GM18507 (cell line): ENCODE measurements around the gene RUNX1.
"Not testable (repeated sequence)": the region's sequence is repeated elsewhere in the genome, so short reads cannot be mapped to it uniquely, and the experiment has no call there.

ENCODE experiments used
- DNase-seq: peaks from one replicate; pipeline ENCODE4 v3.0.0; 2011; ENCODE audit warnings: low read depth; ENCODE audit not compliant: insufficient read length; ENCODE audit errors: extremely low spot score
- FAIRE-seq: peaks from 2 replicates; lab custom pipeline; 2011; peaks lifted over from hg19 to GRCh38; lab: Jason Lieb, UNC

RUNX1 gene

DNA sequence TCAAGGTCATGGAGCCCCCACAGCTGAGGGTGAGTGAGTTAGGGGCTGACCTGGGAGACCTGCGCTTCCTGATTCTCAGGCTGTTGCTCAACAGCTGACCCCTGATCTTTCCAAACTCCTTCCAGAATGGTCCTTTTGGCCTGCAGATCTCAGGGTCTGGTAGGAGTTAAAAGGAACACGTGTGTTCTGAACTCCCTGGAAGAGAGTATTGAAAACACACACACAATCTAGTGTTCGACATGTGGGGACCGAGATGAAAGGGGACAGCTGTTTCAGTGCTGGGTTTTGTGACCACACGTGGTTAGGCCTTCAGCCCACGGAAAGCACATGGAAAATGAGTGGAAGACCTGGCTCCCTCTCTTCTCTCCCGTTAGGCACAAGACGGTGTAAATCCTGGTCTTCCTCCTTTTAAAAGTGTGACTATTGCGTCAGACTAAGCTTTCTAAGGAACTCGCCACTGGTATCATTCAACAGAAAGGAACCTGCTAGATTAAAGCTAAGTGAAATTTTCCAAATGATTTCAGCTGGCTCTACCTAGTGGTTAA is 49.6 kb downstream of the RUNX1 start:
- DNase-seq (no peak), FAIRE-seq (no peak)

DNA sequence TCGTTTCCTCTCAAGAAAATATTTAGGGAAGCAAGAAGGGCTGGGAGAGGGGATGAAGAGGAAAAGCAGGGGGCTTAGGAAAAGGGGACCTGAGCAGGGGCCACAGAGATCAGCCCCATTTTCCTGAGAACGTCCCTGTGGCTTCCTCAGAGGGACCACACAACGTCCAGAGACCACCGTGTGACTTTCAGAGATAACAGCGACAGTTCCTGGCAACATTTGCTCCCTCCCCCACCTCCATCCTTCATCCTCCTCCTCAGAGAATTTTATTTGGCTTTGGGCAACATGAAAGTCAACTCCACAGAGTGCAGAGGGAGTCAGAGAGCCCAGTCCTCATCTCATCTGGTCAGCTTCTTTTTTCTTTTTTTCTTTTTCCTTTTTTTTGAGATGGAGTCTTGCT is 50.9 kb downstream of the RUNX1 start:
- no peak for FAIRE-seq
- DNase-seq = no peak

DNA sequence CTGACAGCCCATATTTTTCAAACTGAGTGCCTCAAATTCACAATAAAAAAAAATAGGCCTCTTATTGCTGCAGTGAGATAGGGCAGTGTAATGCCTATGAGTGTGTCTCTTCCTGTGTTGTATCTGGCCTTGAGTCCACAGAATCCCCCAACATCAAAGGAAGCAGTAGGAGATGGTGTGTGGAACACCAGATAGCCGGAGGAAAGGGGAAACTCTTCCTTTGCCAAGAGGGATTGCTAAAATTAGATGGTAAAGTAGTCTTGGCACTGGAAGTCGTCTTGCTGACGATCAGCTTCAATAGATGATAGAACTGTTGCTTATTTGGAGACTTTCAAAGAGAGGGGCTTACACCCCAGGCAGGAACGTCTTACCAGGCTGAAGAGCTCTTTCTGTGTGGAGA is 51.8 kb downstream of the RUNX1 start:
- DNase-seq = no peak
- no peak for FAIRE-seq

DNA sequence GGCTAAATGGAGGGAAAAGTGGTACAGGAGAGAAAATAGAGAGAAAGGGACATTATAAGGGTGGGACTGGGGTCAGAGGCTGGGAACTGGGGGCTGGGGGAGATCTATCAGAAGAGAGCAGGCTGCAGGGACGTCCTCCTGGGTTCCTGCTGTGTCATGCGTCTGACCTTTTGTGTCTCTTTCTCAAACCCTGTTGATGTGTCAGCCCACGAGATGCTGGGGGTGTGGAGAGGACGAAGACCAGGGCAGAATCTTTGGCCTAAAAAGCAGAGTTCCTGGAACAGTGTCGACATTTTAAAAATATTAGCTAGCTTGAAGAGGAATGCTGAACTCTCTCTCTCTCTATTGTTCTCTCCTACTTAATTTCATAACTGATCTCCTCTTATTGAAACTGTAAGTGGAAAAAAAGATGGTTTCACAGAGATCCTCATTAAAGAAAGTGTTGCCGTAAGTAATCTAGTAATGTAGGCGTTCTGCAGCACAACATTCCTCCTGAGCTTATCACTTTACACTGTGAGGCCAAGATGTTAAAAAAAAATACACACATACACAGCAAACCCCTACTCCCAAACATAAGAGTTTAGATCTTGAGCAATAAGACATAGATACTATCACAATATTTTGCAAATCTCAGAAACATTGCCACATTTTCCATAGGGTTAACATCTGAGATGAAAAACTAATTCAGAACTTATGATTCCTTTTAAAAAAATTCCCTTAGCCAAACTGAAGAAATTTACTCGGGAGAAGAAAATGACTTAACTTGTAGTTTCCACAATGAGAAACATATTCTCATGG is 52.6 kb downstream of the RUNX1 start:
- no peak for FAIRE-seq
- no peak for DNase-seq

DNA sequence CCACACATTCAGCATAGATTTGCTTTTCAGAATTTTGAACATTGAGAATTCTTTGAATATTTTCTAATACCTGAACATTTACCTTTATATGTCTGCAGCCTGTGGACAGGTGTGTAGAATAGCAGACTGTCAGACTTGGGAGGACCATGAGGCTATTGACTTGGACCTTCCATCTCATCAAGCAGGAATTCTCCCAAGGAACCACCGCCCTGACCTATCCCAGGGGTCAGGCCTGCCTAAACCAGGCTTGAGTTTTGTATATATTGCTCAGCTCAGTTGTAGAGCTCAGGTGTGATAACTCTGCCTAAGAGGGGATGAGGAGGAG is 53.2 kb downstream of the RUNX1 start:
- no peak for DNase-seq
- no peak for FAIRE-seq

DNA sequence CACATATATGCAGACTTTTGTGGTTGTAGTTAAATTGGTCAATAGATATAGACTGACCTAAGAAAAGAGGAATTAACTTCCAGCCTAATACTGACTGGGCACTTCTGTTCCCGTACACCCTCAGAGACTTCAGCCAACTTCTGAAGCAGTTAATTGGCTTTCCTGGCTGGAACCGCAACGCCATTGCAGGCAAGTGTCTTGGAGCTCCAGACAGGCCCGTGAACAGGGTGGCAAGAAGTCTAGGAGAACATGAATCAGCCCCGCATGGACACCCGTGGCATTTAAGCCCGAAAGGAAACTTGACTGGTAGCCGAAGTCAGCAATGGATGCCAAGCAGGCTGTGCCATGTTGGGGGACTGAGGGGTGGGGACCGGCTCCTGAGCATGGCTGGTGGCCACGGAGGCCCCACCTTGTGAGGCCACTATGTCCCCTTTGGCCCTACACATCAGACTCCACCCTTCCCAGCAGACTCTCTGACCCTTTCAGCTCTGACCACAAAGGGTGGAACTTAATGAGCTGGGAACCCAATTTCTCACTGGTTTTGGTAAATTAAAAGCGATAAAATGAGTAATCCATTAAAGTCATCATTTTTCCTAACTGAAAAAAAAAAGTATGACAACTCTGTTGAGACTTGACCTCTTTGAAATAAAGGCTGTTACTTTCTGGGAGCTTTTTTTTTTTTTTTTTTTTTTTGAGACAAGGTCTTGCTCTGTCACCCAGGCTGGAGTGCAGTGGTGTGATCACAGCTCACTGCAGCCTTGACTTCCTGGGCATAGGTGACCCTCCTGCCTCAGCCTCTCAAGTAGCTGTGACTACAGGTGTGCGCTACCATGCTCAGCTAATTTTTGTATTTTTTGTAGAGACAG is 54.1 kb downstream of the RUNX1 start:
- FAIRE-seq = no peak

DNA sequence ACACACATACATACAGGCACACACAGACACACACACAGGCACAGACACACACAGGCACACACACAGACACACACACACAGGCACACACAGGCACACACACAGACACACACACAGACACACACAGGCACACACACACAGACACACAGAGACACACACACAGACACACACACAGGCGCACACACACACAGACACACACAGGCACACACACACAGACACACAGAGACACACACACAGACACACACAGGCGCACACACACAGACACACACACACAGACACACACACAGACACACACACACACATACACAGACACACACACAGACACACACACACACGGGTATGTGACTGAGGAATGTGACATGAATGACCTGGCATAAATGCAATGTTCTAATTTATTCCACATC is 55.6 kb downstream of the RUNX1 start:
- not testable (repeated sequence) for FAIRE-seq, DNase-seq

More for the DNA sequence above, 54.1 kb downstream of the RUNX1 start:
- no peak for DNase-seq

DNA sequence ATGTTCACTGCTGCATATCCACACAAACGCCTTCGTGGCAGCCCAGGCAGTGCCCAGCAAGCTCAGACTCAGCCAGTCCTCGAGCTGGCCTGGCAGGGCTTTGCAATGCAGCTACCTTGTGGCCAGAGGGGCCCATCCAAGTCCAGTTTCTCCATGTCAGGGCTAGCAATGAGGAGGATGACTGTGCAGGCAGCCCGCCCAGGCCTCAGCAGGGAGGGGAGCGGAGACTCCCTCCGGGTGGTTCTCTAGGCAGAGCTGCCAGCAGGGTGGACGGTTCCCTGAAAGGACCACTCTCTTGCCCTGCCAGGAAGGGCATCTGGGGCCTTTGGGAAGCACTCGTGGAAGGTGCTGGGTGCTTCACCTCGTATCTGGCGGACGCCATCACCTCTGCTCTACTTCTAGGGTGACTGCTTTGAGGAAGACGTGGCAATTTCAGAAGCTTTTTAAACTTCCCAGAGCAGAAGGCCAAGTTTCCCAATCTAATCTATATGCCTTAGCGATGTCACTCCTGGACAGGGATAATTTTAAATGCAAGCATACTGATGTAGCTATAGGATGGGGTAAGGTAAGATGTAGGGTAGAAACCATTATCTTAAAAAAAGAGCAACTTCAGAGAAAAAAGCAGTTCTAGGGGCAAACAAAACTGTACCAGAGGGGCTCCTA is 56.2 kb downstream of the RUNX1 start:
- FAIRE-seq (no peak), DNase-seq (no peak)

DNA sequence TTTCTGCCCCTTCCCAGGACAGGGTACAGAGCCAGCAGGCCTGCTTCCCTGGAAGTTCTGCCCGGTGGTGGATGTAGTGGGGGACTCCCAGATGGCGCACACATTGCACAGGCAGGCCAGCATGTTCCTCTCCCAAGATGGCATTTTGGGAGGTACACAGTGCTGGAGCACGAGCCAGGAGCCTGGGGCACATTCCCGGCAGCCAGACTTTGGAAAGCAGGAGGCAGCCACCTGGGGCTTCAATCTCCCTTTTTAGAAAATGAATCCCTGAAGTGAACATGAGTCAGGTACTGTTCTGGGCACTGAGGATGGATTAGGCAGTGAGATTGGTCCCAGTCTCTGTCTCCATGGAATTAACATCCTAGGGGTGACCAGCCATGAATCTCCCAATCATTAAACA is 56.9 kb downstream of the RUNX1 start:
- FAIRE-seq = no peak
- no peak for DNase-seq

DNA sequence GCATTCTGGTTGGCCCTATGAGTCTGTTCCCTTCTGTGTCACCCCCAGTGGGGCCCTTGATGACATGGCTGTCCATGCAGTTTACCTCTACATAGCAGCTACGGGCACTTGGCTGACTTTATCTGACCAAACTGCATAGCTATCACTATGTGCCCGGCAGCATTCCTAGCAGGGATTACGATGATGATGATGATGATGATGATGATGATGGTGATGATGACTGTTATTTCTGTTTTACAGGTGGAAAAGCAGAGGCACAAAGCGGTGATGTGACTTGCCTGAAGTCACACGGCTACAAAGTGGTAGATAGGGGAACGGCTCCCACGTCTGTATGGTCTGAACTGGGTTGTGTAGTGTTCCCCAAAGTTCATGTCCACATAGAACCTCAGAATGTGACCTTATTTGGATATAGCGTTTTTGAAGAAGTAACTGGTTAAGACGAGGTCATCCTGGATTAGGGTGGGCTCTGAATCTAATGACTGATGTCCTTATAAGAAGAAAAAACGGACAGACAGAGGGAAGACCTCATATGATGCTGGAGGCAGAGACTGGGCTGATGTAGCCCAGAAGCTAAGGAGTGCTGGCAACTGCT is 57.6 kb downstream of the RUNX1 start:
- FAIRE-seq (no peak), DNase-seq (no peak)

DNA sequence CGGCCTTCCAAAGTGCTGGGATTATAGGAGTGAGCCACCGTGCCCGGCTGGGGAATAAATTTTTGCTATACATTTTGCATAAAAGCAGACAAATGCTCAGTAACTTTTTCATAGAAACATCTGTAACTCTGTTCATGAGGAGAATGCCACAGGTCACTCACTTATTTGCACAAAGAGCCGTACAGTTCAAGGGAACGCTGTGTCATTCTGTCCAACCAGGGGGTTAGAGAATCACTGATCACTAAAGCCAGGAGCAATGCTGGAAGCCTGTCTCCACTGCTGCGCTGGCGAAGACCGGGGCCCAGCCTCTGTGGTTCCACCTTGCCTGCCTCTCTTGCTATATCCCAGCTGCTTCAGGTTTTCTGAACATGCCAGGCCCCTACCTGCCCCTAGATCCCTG is 58.3 kb downstream of the RUNX1 start:
- DNase-seq (no peak), FAIRE-seq (no peak)

DNA sequence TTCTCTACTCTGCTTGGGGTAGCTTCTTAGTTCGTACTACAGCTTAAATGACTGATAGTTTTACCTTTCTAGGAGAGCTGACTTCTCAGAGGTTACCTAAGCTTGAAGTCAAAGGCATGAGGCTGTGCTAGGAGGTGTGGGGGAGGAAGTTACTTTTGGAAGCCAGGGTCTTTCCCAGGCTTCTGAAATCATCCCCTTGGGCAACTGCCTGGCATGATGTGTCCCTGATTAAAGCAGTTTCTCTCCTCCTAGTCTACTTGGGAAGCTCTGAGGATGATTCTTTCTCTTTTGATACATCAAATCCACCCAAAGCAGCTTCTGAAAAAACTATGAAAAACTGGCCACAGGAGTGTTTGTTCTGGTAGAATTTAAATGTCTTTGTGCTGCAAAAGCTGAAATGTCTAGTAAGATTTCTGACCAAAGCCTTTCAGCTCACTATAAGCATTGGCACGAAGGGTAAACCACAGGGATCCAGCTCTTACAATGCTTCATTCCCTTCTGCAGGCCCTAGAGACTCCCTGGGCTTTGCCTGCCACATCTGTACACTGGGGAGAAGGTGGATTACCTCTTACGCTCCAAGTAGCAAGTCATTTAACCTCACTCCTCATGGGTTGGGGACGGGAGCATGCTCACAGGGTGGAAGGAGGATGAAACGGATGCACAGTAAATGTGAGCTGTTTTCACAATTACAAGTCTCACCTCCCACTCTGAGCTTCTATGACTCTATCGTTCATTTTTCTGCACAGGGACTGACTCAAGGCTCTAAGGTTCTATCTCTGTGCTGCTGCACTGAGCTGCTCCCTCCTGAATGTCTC is 59.6 kb downstream of the RUNX1 start:
- FAIRE-seq (peak; percentile 54), DNase-seq (no peak)

DNA sequence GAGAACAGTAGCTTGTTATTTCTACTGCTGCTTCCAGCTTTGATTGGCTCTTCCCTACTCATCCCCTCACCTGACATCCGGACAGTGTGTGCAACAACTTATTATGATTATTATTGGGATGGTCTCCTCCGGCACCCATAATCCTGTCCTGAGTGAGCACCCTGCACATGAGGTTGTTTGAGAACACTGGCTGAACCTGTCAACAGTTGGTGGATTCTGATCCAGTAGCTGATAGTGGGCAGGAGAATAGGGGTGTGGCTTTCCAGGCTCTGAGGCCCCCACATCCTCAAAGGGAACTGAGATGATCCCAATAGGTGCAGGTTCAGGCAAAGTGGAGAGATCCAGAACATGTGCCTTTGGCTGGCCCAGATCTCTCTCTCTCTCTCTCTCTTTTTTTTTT is 60.5 kb downstream of the RUNX1 start:
- no peak for FAIRE-seq
- DNase-seq = no peak

DNA sequence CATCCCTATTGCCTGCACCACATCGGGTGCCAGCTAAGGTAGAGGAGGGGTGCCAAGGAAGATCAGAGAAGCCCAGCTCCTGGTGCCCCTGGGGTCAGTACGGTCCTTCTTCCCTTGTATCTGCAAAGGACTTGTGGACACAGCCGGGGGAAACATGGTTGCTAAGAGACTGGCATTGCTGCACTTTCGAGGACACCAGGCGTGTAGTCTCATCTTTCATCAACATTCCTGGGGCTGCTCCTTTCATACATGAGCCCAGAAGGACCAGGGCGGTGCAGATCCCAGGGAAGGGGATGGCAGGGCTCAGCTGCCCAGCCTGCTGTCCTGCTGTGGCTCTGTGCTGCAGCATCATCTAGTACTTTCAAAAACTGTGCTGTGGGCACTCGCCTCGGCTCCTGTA is 61.0 kb downstream of the RUNX1 start:
- no peak for DNase-seq
- FAIRE-seq = no peak

DNA sequence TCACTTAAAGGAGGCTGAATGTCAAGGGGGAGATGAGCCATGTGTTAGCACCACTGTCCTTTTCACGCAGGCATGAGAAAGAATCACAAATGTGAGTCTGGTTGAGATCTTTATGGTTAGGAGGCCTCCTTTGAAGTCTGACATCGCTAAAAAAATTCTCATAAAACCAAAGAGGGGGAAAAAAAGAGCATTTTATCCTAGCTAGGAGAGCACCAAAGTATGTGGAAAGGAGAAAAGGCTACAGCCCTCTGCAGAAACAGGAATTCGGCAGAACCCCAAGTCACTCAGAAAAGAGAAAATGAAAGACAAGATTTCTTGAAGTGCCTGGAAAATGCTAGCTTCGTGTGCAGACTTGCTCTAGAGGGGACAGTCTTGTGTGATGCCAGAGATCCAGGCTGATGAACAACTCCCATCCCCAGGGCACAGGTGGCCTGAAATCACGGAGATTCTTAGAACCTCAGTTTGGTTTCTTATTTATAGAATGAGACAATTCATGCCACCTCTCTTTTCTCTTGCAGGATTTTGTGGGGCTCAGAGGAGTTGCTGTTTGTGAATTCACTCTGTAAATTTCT is 61.5 kb downstream of the RUNX1 start:
- FAIRE-seq (no peak), DNase-seq (no peak)

DNA sequence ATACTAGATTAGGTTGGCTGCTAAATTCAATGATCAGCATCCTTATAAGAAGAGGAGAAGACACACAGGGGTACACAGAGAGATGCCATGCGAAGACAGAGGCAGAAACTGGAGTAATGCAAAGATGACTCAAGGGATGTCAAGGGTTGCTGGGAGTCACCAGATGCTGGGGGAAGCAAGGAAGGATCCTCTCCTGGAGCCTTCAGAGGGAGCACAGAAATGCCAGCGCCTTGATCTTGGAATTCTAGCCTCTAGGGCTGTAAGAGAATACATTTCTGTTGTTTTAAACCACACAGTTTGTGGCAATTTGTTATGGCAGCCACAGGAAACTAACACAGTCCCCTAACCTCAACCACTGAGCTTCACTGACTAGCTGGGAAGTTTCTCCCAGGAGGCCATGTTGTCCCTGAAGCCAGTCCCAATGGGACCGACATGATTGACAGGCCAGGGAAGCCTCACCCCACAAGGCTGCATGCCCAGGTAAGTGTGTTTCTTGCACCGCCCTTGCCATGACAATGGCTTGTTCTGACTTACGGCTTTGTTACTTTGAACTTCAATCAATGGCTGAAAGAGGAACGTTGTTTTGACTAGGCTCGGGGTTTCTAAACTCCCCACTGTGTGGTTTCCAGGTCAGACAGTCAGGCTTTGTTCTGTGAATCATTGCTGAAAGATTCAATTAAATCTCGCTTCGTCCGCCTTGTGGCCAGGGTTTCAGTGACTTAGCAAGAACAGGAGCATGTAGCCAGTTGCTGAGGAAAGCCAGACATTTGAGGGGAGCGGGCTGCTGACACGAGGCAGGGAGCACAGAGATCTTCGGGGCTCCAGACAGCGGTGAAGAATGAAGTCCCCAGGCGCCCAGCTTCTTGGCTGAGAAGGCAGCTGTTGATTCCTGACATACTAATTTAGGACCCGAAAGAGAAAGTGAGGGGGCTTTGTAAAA is 62.3 kb downstream of the RUNX1 start:
- peak; percentile 49 for DNase-seq
- FAIRE-seq = peak; percentile 92

DNA sequence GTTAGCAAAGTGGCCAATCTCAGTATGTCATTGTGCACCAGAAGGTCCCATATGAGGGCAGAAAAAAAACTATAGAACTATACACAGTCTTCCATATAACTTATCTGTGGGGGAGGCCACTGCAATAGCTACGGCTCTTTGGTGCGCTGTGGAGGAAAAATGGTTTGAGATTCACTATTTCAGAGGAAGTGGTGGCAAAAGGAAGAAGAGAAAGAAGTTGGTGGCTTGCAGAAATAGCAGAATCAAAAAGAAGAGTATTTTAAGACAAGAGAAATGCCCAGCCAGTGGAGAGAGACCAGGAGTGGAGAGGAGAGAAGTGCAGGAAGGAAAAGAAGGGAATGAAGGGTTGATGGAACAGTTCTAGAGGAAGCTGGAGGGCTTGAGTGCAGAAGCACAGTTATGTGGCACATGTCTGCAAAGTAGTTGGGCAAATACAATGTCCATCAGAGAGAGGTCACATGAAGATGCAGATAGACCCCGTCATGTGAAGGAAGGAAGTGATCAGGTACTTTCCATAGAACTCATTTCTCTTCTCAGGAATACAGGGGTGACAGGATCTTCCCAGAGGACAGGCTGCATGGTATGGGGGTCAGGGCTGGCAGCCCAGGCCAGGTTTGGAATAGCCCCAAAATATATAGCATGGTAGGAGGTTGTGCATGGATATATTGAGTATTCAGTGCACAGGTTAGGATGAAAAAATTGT is 64.6 kb downstream of the RUNX1 start:
- FAIRE-seq (no peak), DNase-seq (no peak)
